ENCODE data around the gene FBXL16. TPM values are rescaled to one million over a fixed set of nuclear protein-coding genes. Genes with fewer than 3 reads are reported as not detected.

FBXL16 gene
- total RNA-seq, 1 donor, result not detected

GRCh38 chr16:751152-752006, 45.8 kb upstream of the FBXL16 start:
- H4K20me1 ChIP-seq (ENCODE audit: insufficient read depth, low read length), result no peaks in the 10 kb centered on the region
- no peak for DNase-seq (ENCODE audit: insufficient read length, low spot score, missing footprints)
- H3K79me2 ChIP-seq (ENCODE audit: insufficient read depth, low read length), result no peaks in the 10 kb centered on the region
- H3K27me3 ChIP-seq (ENCODE audit: insufficient read depth, low read length), result peaks cover 12% of the 10 kb centered on the region
- H3K36me3 ChIP-seq (ENCODE audit: insufficient read depth, low read length), result no peaks in the 10 kb centered on the region
- no peak for TF ChIP-seq CTCF (IDR thresholded peaks at IDR 0.05; ENCODE audit: extremely low read depth, low read depth, low read length)
- no peak overlapping the region for H3K27ac ChIP-seq (ENCODE audit: low read depth, low read length)
- no peak overlapping the region for H2AFZ ChIP-seq (ENCODE audit: low read length)
- H3K4me1 ChIP-seq (ENCODE audit: insufficient read depth, low read length), result no peaks in the 10 kb centered on the region
- H3K4me2 ChIP-seq (ENCODE audit: insufficient read depth, low read length), result no peak overlapping the region
- H3K4me3 ChIP-seq (ENCODE audit: insufficient read depth, low read length), result no peak overlapping the region
- H3K9me3 ChIP-seq (ENCODE audit: low read depth, low read length), result no peaks in the 10 kb centered on the region

GRCh38 chr16:750485-750884, 44.9 kb upstream of the FBXL16 start:
- no peaks in the 10 kb centered on the region for H3K9me3 ChIP-seq (ENCODE audit: low read depth, low read length)
- no peak overlapping the region for H2AFZ ChIP-seq (ENCODE audit: low read length)
- H3K27ac ChIP-seq (ENCODE audit: low read depth, low read length), result no peak overlapping the region
- no peaks in the 10 kb centered on the region for H3K79me2 ChIP-seq (ENCODE audit: insufficient read depth, low read length)
- no peak for TF ChIP-seq CTCF (IDR thresholded peaks at IDR 0.05; ENCODE audit: extremely low read depth, low read depth, low read length)
- H3K4me2 ChIP-seq (ENCODE audit: insufficient read depth, low read length), result no peak overlapping the region
- DNase-seq (ENCODE audit: insufficient read length, low spot score, missing footprints), result no peak
- H3K36me3 ChIP-seq (ENCODE audit: insufficient read depth, low read length), result no peaks in the 10 kb centered on the region
- no peaks in the 10 kb centered on the region for H3K4me1 ChIP-seq (ENCODE audit: insufficient read depth, low read length)
- no peaks in the 10 kb centered on the region for H4K20me1 ChIP-seq (ENCODE audit: insufficient read depth, low read length)
- no peak overlapping the region for H3K4me3 ChIP-seq (ENCODE audit: insufficient read depth, low read length)
- peaks cover 12% of the 10 kb centered on the region for H3K27me3 ChIP-seq (ENCODE audit: insufficient read depth, low read length)

- H3K27me3 ChIP-seq (ENCODE audit: insufficient read depth, low read length), result peaks cover 12% of the 10 kb centered on the region
- no peaks in the 10 kb centered on the region for H3K36me3 ChIP-seq (ENCODE audit: insufficient read depth, low read length)
- no peaks in the 10 kb centered on the region for H3K9me3 ChIP-seq (ENCODE audit: low read depth, low read length)
- no peaks in the 10 kb centered on the region for H3K79me2 ChIP-seq (ENCODE audit: insufficient read depth, low read length)
- H2AFZ ChIP-seq (ENCODE audit: low read length), result no peak overlapping the region
- H4K20me1 ChIP-seq (ENCODE audit: insufficient read depth, low read length), result no peaks in the 10 kb centered on the region
- no peak for TF ChIP-seq CTCF (IDR thresholded peaks at IDR 0.05; ENCODE audit: extremely low read depth, low read depth, low read length)
- H3K4me2 ChIP-seq (ENCODE audit: insufficient read depth, low read length), result peak overlapping the region; percentile 39
- H3K27ac ChIP-seq (ENCODE audit: low read depth, low read length), result no peak overlapping the region
- H3K4me3 ChIP-seq (ENCODE audit: insufficient read depth, low read length), result no peak overlapping the region
- H3K4me1 ChIP-seq (ENCODE audit: insufficient read depth, low read length), result no peaks in the 10 kb centered on the region
- DNase-seq (ENCODE audit: insufficient read length, low spot score, missing footprints), result peak; percentile 97
Measured at GRCh38 chr16:749010-749409, 43.4 kb upstream of the FBXL16 start.

- Histone ChIP-seq H3K27me3 (ENCODE audit: insufficient read depth, low read length) (peaks cover 12% of the 10 kb centered on the region), H3K4me1 (ENCODE audit: insufficient read depth, low read length) (no peaks in the 10 kb centered on the region), H3K36me3 (ENCODE audit: insufficient read depth, low read length) (no peaks in the 10 kb centered on the region), H3K27ac (ENCODE audit: low read depth, low read length) (no peak overlapping the region), H3K4me2 (ENCODE audit: insufficient read depth, low read length) (no peak overlapping the region), H3K79me2 (ENCODE audit: insufficient read depth, low read length) (no peaks in the 10 kb centered on the region), H4K20me1 (ENCODE audit: insufficient read depth, low read length) (no peaks in the 10 kb centered on the region), H3K4me3 (ENCODE audit: insufficient read depth, low read length) (no peak overlapping the region), H3K9me3 (ENCODE audit: low read depth, low read length) (no peaks in the 10 kb centered on the region), H2AFZ (ENCODE audit: low read length) (no peak overlapping the region)
- no peak for DNase-seq (ENCODE audit: insufficient read length, low spot score, missing footprints)
- no peak for TF ChIP-seq CTCF (IDR thresholded peaks at IDR 0.05; ENCODE audit: extremely low read depth, low read depth, low read length)
Measured at GRCh38 chr16:747978-748746, 42.6 kb upstream of the FBXL16 start.
